ENCODE results near the gene ATIC.

DNA sequence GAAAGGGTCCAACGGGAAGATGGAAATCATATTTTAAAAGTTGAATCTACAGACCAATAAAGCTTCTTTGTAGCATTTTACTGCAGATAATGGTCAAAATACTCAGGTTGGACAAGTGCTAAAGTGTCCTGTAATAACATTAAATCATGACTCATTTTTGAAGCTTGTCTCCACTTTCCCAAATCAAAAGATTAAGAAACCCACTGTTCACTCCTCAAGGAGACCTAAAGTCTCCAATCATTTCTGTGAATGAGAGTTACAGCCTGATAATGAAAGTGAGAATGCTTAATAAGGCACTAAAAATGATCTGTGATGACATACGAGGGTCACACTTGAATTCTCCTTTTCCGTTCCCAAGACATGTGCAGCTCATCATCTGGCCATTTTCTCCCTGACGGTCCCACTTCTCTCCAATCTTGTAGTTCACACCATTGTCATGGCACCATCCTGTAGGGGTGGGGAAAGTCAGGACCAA lies 53.4 kb downstream of the ATIC start:
- TF ChIP-seq, protein P1, sequence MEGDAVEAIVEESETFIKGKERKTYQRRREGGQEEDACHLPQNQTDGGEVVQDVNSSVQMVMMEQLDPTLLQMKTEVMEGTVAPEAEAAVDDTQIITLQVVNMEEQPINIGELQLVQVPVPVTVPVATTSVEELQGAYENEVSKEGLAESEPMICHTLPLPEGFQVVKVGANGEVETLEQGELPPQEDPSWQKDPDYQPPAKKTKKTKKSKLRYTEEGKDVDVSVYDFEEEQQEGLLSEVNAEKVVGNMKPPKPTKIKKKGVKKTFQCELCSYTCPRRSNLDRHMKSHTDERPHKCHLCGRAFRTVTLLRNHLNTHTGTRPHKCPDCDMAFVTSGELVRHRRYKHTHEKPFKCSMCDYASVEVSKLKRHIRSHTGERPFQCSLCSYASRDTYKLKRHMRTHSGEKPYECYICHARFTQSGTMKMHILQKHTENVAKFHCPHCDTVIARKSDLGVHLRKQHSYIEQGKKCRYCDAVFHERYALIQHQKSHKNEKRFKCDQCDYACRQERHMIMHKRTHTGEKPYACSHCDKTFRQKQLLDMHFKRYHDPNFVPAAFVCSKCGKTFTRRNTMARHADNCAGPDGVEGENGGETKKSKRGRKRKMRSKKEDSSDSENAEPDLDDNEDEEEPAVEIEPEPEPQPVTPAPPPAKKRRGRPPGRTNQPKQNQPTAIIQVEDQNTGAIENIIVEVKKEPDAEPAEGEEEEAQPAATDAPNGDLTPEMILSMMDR (IDR thresholded peaks at IDR 0.05), result no peak
- TF ChIP-seq ZFX (IDR thresholded peaks at IDR 0.05; ENCODE audit: borderline replicate concordance), result no peak

Measured in 22Rv1 (cell line).